ENCODE measurements around the gene TNIP3. TPM values are rescaled to one million over a fixed set of nuclear protein-coding genes. Genes with fewer than 3 reads are reported as not detected.

The TNIP3 gene
- total RNA-seq, 1 donor from 2014 or later = not detected

DNA sequence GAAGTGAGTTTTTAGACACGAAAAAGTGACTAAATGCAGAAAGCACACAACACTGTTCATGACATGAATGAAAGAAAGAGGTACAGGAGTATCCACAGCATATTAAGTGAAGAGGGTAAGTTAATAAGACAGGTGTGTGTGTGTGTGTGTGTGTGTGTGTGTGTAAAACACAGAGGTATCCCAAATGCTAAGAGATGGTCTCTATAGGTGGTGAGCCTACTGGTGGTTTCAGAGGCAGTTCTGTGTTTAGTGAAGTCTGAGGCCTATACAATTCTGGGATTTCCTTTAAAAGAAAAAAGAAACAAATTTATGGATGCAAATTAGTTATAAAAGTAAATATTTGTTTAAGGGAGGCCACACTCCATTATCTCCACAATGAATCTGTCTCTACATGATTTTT is 17.4 kb upstream of the TNIP3 start:
- TF ChIP-seq EZH2phosphoT487 (IDR thresholded peaks at IDR 0.05) (no peak), EZH2 (IDR thresholded peaks at IDR 0.05) (no peak)
- TF ChIP-seq, protein P1, sequence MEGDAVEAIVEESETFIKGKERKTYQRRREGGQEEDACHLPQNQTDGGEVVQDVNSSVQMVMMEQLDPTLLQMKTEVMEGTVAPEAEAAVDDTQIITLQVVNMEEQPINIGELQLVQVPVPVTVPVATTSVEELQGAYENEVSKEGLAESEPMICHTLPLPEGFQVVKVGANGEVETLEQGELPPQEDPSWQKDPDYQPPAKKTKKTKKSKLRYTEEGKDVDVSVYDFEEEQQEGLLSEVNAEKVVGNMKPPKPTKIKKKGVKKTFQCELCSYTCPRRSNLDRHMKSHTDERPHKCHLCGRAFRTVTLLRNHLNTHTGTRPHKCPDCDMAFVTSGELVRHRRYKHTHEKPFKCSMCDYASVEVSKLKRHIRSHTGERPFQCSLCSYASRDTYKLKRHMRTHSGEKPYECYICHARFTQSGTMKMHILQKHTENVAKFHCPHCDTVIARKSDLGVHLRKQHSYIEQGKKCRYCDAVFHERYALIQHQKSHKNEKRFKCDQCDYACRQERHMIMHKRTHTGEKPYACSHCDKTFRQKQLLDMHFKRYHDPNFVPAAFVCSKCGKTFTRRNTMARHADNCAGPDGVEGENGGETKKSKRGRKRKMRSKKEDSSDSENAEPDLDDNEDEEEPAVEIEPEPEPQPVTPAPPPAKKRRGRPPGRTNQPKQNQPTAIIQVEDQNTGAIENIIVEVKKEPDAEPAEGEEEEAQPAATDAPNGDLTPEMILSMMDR (IDR thresholded peaks at IDR 0.05) = no peak
- Mint-ChIP-seq H3K27me3 (ENCODE audit: insufficient read depth, low read depth) (peaks cover 5% of the 10 kb centered on the region), H3K36me3 (no peaks in the 10 kb centered on the region), H3K4me1 (no peaks in the 10 kb centered on the region), H3K4me3 (no peak overlapping the region), H3K9me3 (peaks cover 4% of the 10 kb centered on the region), H3K27ac (no peak overlapping the region)
- Histone ChIP-seq H3K4me2 (no peak overlapping the region), H3K36me3 (no peaks in the 10 kb centered on the region), H4K20me1 (ENCODE audit: low read depth) (no peaks in the 10 kb centered on the region), H3K4me3 (no peak overlapping the region), H3F3A (ENCODE audit: low read depth) (no peaks in the 10 kb centered on the region), H3K9me3 (ENCODE audit: low read depth) (no peaks in the 10 kb centered on the region), H3K79me2 (ENCODE audit: low read depth) (no peaks in the 10 kb centered on the region), H3K27ac (no peak overlapping the region), H3K27me3 (no peaks in the 10 kb centered on the region), H2AFZ (replicated peaks) (no peak overlapping the region), H3K9ac (no peak overlapping the region), H3K4me1 (peaks cover 8% of the 10 kb centered on the region)
- no peak for DNase-seq (ENCODE audit: low spot score)

DNA sequence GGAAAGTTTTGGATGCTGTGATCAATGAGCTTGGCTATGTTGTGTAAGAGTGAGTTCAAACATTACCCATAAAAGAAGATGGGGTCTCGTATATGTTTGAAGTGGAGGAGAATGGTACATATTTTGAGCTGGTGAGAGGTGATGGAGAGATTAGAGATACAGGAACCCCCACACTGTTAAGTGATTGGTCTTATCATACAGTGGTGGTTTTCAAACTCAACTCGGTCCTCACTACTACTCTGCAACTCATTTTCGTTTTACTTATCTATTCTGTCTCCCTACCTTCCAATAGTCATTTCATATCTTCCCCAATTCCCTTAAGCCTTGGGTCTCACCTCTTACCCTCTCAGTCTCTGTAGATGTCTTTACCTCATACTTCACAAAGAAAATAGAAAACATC is 16.4 kb upstream of the TNIP3 start:
- H4K20me1 ChIP-seq (ENCODE audit: low read depth) = no peaks in the 10 kb centered on the region
- H3K4me3 Mint-ChIP-seq = no peak overlapping the region
- TF ChIP-seq, protein P1 (IDR thresholded peaks at IDR 0.05) = no peak
- no peak for TF ChIP-seq EZH2 (IDR thresholded peaks at IDR 0.05)
- no peak for TF ChIP-seq EZH2phosphoT487 (IDR thresholded peaks at IDR 0.05)
- H3K4me1 Mint-ChIP-seq = no peaks in the 10 kb centered on the region
- no peak overlapping the region for H3K4me2 ChIP-seq
- H2AFZ ChIP-seq (replicated peaks) = no peak overlapping the region
- H3K27ac Mint-ChIP-seq = no peak overlapping the region
- no peak for DNase-seq (ENCODE audit: low spot score)
- no peaks in the 10 kb centered on the region for H3K27me3 Mint-ChIP-seq (ENCODE audit: insufficient read depth, low read depth)
- no peaks in the 10 kb centered on the region for H3K36me3 ChIP-seq
- no peak overlapping the region for H3K9ac ChIP-seq
- no peaks in the 10 kb centered on the region for H3K79me2 ChIP-seq (ENCODE audit: low read depth)
- H3K27me3 ChIP-seq = no peaks in the 10 kb centered on the region
- H3K27ac ChIP-seq = no peak overlapping the region
- H3K9me3 Mint-ChIP-seq = peaks cover 4% of the 10 kb centered on the region
- H3K36me3 Mint-ChIP-seq = no peaks in the 10 kb centered on the region
- peaks cover 8% of the 10 kb centered on the region for H3K4me1 ChIP-seq
- H3F3A ChIP-seq (ENCODE audit: low read depth) = no peaks in the 10 kb centered on the region
- no peaks in the 10 kb centered on the region for H3K9me3 ChIP-seq (ENCODE audit: low read depth)
- H3K4me3 ChIP-seq = no peak overlapping the region

DNA sequence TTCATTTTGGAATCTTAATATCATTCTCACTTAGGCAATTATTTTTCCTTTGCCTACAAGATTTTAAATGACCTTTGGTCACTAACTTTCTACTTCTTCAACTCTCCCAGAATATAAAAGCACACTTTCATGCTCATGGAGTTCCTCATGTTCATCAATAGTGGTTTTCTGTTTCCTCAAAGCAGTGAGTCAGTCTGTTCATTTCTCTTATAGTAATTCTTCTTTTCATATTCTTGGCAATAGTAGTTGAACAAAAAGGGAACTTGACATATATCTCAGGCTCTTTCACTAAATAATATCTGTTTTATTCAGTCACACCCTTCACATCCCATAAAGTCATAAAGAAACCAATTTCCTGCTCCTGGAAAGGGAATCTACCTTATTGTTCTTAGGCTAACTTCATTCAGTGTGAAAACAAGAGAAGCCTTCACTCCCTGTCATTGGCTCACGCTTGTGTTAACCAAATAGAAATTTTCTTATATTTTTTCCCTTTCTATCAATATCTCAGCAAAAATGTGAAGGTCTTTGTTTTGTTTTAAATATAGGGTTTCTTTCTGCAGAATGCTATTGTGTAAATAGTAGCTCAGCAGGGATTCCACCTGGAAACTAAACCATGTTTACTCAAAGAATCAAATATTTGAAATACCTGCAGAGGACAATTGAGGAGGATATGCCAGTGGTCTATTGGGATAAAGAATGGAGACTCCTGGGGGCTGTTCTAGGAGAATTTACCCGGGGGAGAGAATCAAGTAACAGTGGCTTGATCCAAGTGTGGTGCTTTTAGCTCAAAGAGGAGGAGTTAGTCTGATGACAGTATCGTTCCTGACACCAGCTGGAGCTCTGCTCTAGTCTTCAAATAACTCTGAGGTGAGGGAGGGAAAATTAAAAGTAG is 13.4 kb upstream of the TNIP3 start:
- no peaks in the 10 kb centered on the region for H3K36me3 ChIP-seq
- H3F3A ChIP-seq (ENCODE audit: low read depth) = no peaks in the 10 kb centered on the region
- Mint-ChIP-seq H3K36me3 (no peaks in the 10 kb centered on the region), H3K4me3 (no peak overlapping the region), H3K27me3 (ENCODE audit: insufficient read depth, low read depth) (no peaks in the 10 kb centered on the region), H3K27ac (no peak overlapping the region), H3K4me1 (no peaks in the 10 kb centered on the region), H3K9me3 (no peaks in the 10 kb centered on the region)
- no peak overlapping the region for H3K9ac ChIP-seq
- no peaks in the 10 kb centered on the region for H3K27me3 ChIP-seq
- no peak overlapping the region for H3K27ac ChIP-seq
- H3K9me3 ChIP-seq (ENCODE audit: low read depth) = no peaks in the 10 kb centered on the region
- no peak overlapping the region for H2AFZ ChIP-seq (replicated peaks)
- peaks cover 8% of the 10 kb centered on the region for H3K4me1 ChIP-seq
- H3K4me2 ChIP-seq = no peak overlapping the region
- DNase-seq (ENCODE audit: low spot score) = peak; percentile 30
- no peak overlapping the region for H3K4me3 ChIP-seq
- H3K79me2 ChIP-seq (ENCODE audit: low read depth) = no peaks in the 10 kb centered on the region
- TF ChIP-seq EZH2phosphoT487 (IDR thresholded peaks at IDR 0.05) (no peak), EZH2 (IDR thresholded peaks at IDR 0.05) (no peak)
- TF ChIP-seq, protein P1 (IDR thresholded peaks at IDR 0.05) = no peak
- no peaks in the 10 kb centered on the region for H4K20me1 ChIP-seq (ENCODE audit: low read depth)
